Osteoblast (primary cell): Measurements from ENCODE around the gene LITAFD. TPM values are rescaled to one million over a fixed set of nuclear protein-coding genes. Genes with fewer than 3 reads are reported as not detected.

ENCODE experiments used
- DNase-seq: peaks from one replicate; pipeline ENCODE4 v3.0.0; 2011; ENCODE audit warnings: low spot score, mixed read lengths; ENCODE audit not compliant: insufficient read length; ENCODE audit errors: missing footprints
- H2AFZ ChIP-seq: 2 replicates; pipeline ENCODE4 v1.6.0; 2011; ENCODE audit warnings: mild to moderate bottlenecking, low read length
- H3K27ac ChIP-seq: 2 replicates; pipeline ENCODE4 v1.5.1; 2011; ENCODE audit warnings: mild to moderate bottlenecking, low read depth, low read length, moderate library complexity
- H3K27me3 ChIP-seq: 2 replicates; pipeline ENCODE4 v1.6.0; 2012; ENCODE audit warnings: mild to moderate bottlenecking, control low read depth, inconsistent platforms, low read length, moderate library complexity; ENCODE audit not compliant: insufficient read depth
- H3K36me3 ChIP-seq: 2 replicates; pipeline ENCODE4 v1.5.1; 2011; ENCODE audit warnings: mild to moderate bottlenecking, low read length, control low read depth, moderate library complexity; ENCODE audit not compliant: insufficient read depth
- H3K4me1 ChIP-seq: 2 replicates; pipeline ENCODE4 v1.5.1; 2011; ENCODE audit warnings: mild to moderate bottlenecking, low read length, control low read depth, moderate library complexity; ENCODE audit not compliant: insufficient read depth
- H3K4me2 ChIP-seq: 2 replicates; pipeline ENCODE4 v1.6.0; 2011; ENCODE audit warnings: mild to moderate bottlenecking, low read length; ENCODE audit not compliant: insufficient read depth
- H3K4me3 ChIP-seq: fragments of 200-600 bp; sonication (generic); 3 replicates; pipeline ENCODE4 v1.5.1; 2012; ENCODE audit warnings: mild to moderate bottlenecking, low read length, inconsistent platforms; ENCODE audit not compliant: insufficient read depth
- H3K79me2 ChIP-seq: 2 replicates; pipeline ENCODE4 v1.6.0; 2012; ENCODE audit warnings: mild to moderate bottlenecking, low read length, control low read depth, inconsistent platforms; ENCODE audit not compliant: insufficient read depth
- H3K9me3 ChIP-seq: 2 replicates; pipeline ENCODE4 v1.5.1; 2011; ENCODE audit warnings: low read depth, low read length, control low read depth
- H4K20me1 ChIP-seq: 2 replicates; pipeline ENCODE4 v1.6.0; 2012; ENCODE audit warnings: mild to moderate bottlenecking, low read length, control low read depth; ENCODE audit not compliant: insufficient read depth
- CTCF ChIP-seq: IDR thresholded peaks from 2 replicates; pipeline ENCODE4 v1.5.1; 2011; ENCODE audit warnings: mild to moderate bottlenecking, low read depth, low read length, moderate library complexity; ENCODE audit errors: extremely low read depth
- total RNA-seq: library from RNA; depleted of rRNA; stranded (reverse); fragments of >200 nt; gene quantifications from 2 replicates; pipeline ENCODE4 v1.2.3, GENCODE V29; 2012

The LITAFD gene
- total RNA-seq, 1 donor = not detected

- peaks cover 93% of the 10 kb centered on the region for H4K20me1 ChIP-seq
- H3K79me2 ChIP-seq = peaks cover 96% of the 10 kb centered on the region
- H3K36me3 ChIP-seq = peaks cover 35% of the 10 kb centered on the region
- H2AFZ ChIP-seq = no peak overlapping the region
- no peak for DNase-seq
- H3K27ac ChIP-seq = no peak overlapping the region
- H3K4me1 ChIP-seq = no peaks in the 10 kb centered on the region
- no peaks in the 10 kb centered on the region for H3K27me3 ChIP-seq
- no peak for TF ChIP-seq CTCF
- H3K4me2 ChIP-seq = no peak overlapping the region
- no peak overlapping the region for H3K4me3 ChIP-seq
- H3K9me3 ChIP-seq = no peaks in the 10 kb centered on the region
Measured at GRCh38 chr16:8928467-8928957, 46.4 kb downstream of the LITAFD start.

DNA sequence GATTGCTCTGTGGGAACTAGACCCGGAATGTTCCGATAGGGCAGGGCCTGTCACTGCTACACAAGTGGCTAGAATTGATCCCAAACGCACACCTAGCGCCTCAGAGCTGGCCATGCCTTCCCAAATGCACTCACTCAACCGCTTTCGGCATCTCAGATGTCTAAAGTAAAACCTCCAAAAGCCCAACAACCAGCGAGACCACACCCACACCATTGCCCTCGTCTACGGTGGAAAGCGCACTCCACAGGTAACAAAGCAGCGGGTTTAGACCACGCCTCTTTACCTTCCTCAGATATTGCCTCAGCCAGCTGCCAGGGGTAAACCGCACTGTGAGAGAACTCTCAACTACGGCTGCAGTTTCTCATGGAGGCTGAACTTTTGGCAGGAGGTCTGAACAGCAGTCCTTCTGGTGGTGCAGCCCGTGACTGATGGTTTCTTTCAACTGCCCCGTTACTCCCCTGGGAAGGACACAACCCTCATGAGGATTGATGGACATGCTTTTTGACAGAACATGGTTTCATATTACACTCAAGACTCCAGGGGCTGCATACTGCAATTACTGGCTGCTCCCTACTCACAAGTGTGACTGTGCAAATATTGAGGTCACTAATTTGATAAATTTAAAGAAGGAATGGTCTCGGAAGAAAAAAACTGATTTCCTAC, 47.1 kb downstream of the LITAFD start:
- no peak for TF ChIP-seq CTCF
- H4K20me1 ChIP-seq = peaks cover 93% of the 10 kb centered on the region
- H3K4me1 ChIP-seq = no peaks in the 10 kb centered on the region
- no peak overlapping the region for H2AFZ ChIP-seq
- H3K4me3 ChIP-seq = no peak overlapping the region
- H3K4me2 ChIP-seq = no peak overlapping the region
- peaks cover 96% of the 10 kb centered on the region for H3K79me2 ChIP-seq
- H3K9me3 ChIP-seq = no peaks in the 10 kb centered on the region
- H3K36me3 ChIP-seq = peaks cover 29% of the 10 kb centered on the region
- H3K27me3 ChIP-seq = no peaks in the 10 kb centered on the region
- no peak overlapping the region for H3K27ac ChIP-seq
- no peak for DNase-seq

DNA sequence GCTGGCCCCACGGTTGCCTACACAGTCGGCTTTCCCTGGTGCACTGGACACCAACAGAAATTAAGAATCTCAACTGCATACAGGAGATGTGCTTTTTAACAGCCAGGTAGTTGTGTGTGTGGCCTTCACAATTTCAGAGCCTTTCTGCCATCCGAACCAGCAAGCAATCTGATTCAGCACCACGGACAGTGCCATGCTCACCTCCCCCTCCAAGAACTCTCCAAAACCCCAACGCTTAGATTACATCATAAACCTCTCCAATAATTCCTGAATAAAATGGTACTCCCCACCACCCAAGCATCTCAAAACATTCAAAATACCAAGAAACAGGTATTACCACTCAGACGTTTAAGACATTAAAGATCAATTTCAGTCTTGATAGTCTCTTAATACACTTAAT, 49.7 kb downstream of the LITAFD start:
- H3K4me1 ChIP-seq = peaks cover 7% of the 10 kb centered on the region
- H3K4me2 ChIP-seq = no peak overlapping the region
- peaks cover 23% of the 10 kb centered on the region for H3K36me3 ChIP-seq
- no peak overlapping the region for H3K27ac ChIP-seq
- H3K27me3 ChIP-seq = no peaks in the 10 kb centered on the region
- H3K4me3 ChIP-seq = no peak overlapping the region
- DNase-seq = peak; percentile 29
- TF ChIP-seq CTCF = no peak
- H3K9me3 ChIP-seq = no peaks in the 10 kb centered on the region
- H3K79me2 ChIP-seq = peaks cover 99% of the 10 kb centered on the region
- no peak overlapping the region for H2AFZ ChIP-seq
- peaks cover 98% of the 10 kb centered on the region for H4K20me1 ChIP-seq

- DNase-seq = no peak
- H3K9me3 ChIP-seq = no peaks in the 10 kb centered on the region
Measured at GRCh38 chr16:8934601-8935000, 52.5 kb downstream of the LITAFD start.

More at GRCh38 chr16:8934601-8935000, 52.5 kb downstream of the LITAFD start:
- H3K27me3 ChIP-seq = no peaks in the 10 kb centered on the region
- TF ChIP-seq CTCF = no peak
- H3K36me3 ChIP-seq = peaks cover 4% of the 10 kb centered on the region
- H2AFZ ChIP-seq = no peak overlapping the region
- H3K27ac ChIP-seq = no peak overlapping the region
- no peak overlapping the region for H3K4me3 ChIP-seq
- H3K4me1 ChIP-seq = peaks cover 7% of the 10 kb centered on the region
- peaks cover 98% of the 10 kb centered on the region for H4K20me1 ChIP-seq
- H3K4me2 ChIP-seq = no peak overlapping the region
- H3K79me2 ChIP-seq = peaks cover 99% of the 10 kb centered on the region

Other genes with a start within 250 kb of the LITAFD start
- gene ABAT, start 207.7 kb upstream of the LITAFD start, total RNA-seq = 5.9 and 6.5 TPM in 2 replicates
- 3.5 and 4.0 TPM in 2 replicates for gene TMEM186, start 84.7 kb upstream of the LITAFD start, total RNA-seq
- gene PMM2, start 84.5 kb upstream of the LITAFD start, total RNA-seq = 39.5 and 42.7 TPM in 2 replicates
- 92.6 and 107 TPM in 2 replicates for gene CARHSP1, start 13.3 kb upstream of the LITAFD start, total RNA-seq
- 46.0 and 51.4 TPM in 2 replicates for gene USP7, start 81.6 kb downstream of the LITAFD start, total RNA-seq
- 86.3 and 93.4 TPM in 2 replicates for gene HAPSTR1, start 209.3 kb downstream of the LITAFD start, total RNA-seq